ENCODE measurements around the gene TGM3.

Gene TGM3

DNA sequence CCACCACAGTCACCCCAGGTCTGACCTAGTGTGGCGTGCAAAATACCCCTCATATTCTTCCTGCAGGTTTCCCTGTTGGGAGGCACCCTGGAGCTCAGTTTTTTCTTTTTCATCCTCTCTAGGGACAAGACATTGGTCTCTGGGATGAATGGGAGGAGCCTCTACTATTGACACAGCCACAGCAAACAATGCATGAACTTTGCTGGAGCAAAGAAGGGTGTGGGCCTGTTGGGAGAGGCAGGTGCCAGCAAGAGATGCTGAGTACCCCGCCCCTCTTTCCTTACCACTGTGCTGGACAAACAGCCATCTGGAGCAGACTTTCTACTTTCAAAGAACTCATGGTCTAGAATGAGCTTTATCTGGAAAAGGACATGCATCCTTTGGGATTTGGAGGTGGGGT is 10.1 kb downstream of the TGM3 start:
- no peak for DNase-seq

DNA sequence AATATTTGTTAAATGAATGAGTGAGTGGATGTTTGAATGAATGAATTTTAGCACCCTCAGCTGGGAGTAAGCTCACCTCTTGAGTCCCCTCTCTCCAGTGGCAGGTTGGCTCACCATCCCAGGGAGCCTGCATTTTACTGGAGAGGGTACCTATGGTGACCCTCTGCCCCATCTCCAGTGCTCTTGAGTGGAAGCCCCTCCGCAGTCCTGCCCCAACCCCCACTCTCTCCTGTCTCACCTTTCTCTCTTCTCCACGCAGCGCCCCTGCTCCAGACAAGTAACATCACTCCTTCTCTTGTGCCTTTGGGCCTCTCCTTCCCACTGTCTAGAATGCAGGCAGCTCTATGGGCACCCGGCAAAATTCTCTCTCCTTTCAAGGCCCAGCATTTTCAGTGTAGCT is 11.3 kb downstream of the TGM3 start:
- no peak for DNase-seq

DNA sequence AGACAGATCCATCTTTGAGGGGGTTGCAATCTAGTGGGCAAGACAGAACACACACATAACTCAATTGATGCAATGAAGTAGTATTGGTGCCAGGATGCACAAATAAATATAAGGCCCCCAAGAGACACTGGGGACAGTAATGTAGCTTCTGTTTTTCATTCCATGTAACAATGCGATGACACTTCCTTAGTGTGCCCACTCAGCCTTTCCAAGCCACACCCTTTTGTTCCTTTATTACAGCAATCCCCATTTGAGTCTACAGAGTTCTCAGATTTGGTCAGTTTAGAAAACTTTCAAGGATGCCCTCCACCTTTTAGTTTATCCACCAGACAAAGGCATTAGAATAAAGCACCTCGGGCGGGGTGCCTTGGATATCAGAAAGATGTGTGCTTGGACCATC is 15.5 kb downstream of the TGM3 start:
- no peak for DNase-seq

DNA sequence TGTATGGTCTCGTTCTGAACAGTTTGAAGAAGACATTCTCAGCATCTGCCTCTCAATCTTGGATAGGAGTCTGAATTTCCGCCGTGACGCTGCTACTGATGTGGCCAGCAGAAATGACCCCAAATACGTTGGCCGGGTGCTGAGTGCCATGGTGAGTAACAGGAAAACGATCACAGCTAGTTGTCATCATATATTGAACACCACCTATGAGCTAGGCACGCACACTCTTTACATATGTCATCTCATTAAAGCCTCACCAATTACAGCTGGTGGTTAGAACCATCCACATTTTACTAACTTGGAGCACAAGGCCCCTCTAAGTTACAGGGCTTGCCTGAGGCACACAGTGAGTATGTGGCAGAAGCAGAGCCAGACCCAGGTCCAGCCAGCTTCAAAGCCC is 17.1 kb downstream of the TGM3 start:
- no peak for DNase-seq

DNA sequence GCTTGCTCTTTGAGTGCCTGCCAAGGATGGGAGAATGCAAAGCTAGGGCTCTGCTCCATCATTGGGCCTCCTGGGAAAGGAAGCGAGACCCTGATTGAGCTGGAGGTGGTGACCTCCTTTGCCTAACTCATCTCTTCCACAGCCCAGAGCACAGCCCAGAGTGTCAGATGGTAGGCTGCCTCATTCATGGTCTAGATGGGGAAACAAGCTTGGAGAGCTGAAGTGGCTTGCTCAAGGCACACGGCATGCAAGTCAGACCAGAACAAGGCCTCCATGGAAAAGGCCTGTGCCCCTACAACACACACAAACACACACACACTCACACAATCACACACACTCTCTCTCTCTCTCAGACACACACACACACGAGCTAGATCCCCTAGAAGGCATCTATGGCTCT is 17.5 kb downstream of the TGM3 start:
- DNase-seq = no peak

DNA sequence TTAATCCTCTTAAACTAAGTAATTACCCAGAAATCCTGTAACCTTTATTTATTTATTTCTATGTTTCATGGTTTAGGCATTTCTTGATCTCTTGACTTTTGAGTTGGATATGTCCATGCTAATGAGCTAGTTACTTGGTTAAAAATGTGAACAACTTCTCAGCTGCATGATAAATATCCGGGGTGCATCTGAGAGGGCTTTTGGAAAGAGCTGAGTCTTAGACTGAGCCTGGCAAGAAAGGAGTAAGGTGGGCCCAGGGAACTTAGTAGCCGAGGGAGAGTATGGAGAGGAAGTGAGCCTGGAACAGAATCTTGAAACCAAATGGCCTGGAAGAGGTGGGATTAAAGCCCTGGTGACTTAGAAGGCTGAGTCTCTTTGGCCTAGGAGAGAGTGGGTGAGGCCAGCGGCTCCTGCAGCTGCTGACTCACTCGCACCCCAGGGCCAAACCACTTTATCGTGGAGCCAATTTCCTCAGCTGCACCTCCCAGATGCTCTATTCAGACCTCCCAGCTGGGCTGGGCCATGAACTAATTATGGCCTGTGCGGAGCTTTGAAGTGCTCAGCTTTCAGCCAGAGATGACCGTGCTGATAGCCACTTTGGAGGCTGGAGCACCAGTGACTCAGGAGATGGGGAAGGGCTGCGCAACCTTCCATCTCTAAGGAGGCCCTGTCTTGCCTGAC is 19.1 kb downstream of the TGM3 start:
- no peak for DNase-seq

DNA sequence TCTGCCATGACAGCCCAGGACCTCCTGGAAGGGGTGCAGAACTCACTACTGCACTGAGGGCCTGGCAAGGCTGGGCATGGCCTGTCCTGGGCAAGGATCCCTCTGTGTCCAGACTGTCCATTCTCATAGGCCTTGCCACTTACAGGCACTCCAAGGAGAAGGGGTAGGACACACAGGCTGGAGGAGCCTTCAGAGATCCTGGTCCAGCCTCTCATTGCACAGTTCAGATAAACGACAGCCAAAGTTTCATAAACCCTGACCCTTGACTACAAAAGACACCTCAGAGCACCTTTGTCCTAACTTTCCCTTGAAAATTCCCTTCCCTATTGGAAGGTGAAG is 19.6 kb downstream of the TGM3 start:
- no peak for DNase-seq

DNA sequence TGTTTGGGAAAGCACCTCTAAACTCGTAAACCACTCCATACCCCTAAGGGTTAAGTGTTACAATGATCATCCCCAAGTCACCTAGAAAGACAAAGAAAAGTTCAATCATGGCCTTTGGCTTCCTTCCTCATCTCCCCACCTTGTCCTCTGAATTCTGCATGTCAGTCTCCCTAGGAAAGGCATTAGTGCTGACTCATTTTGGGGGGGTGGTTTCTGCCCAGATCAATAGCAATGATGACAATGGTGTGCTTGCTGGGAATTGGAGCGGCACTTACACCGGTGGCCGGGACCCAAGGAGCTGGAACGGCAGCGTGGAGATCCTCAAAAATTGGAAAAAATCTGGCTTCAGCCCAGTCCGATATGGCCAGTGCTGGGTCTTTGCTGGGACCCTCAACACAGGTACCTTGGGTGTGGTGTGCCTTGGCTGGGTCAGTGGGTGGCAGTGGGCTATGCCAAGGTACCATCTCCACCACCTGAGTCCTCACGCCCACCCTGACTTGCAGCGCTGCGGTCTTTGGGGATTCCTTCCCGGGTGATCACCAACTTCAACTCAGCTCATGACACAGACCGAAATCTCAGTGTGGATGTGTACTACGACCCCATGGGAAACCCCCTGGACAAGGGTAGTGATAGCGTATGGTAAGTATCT is 21.2 kb downstream of the TGM3 start:
- DNase-seq = no peak

DNA sequence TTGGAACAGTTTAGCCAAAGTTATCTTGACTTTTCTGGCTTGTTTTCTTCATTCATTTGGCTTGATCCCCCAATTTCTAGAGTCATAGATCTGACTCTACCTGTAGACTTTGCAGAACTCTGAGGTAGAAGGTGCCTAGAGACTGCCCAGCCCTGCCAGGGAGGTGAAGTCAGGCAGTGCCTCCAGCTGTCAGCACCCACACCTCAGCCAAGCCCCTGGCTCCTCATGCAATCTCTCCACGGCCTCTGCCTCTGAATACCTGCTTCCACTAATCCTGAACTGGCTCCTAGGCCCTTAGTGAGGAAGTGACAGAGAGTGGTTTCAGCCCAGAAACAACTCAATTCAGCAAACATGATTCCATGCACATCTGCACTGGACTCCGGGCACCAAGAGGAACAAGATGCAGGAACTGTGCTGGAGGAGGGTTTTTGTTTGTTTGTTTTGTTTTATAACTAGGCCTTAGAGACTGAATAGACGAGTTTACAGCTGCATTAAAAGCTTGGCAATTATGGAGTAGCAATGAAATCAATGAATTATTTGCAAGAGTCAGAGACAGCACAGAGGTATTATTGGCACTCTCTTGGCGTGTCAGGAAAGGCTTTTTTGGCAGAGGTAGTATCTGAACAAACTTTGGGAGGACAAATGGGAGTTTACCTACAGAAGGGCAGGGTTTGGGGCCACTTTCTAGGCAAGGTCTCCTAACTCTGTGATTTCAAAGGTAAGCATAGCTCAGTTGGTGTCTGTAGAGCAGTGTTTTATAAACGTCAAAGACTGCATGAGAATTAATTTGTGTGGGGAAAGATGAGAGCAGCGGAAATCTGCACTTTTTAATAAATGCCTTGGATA is 25.2 kb downstream of the TGM3 start:
- no peak for DNase-seq

DNA sequence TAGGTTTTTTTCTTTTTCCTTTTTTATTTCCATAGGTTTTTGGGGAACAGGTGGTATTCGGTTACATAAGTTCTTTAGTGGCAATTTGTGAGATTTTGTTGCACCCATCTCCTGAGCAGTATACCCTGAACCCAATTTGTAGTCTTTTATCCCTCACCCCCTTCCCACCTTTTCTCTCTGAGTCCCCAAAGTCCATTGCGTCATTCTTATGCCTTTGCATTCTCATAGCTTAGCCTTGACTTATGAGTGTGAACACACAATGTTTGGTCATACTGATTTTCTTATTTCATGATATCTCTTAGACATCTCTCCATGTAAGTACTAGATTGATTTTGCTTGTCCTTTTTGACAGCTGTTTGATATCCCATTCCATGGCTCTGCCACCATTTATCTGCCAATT is 27.2 kb downstream of the TGM3 start:
- DNase-seq = no peak

DNA sequence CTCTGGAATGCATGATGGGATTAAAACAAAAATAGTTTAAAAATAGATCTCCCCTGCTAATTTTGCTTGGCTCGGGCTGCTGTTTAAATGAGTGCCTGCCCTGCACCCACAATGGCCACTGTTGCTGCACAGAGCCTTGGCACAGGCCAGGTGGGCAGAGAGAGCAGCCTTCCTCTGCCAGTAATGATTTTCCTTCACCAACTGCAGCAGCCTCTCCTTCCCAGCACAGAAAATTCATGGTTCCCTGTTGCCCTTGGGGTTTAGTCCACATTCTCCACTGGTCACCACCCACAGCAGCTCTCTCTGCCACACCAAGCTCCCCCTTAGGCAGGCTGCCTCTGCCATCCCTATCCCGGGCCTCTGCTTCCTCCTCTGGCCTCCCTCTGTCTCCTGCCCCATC is 30.2 kb downstream of the TGM3 start:
- DNase-seq = no peak

DNA sequence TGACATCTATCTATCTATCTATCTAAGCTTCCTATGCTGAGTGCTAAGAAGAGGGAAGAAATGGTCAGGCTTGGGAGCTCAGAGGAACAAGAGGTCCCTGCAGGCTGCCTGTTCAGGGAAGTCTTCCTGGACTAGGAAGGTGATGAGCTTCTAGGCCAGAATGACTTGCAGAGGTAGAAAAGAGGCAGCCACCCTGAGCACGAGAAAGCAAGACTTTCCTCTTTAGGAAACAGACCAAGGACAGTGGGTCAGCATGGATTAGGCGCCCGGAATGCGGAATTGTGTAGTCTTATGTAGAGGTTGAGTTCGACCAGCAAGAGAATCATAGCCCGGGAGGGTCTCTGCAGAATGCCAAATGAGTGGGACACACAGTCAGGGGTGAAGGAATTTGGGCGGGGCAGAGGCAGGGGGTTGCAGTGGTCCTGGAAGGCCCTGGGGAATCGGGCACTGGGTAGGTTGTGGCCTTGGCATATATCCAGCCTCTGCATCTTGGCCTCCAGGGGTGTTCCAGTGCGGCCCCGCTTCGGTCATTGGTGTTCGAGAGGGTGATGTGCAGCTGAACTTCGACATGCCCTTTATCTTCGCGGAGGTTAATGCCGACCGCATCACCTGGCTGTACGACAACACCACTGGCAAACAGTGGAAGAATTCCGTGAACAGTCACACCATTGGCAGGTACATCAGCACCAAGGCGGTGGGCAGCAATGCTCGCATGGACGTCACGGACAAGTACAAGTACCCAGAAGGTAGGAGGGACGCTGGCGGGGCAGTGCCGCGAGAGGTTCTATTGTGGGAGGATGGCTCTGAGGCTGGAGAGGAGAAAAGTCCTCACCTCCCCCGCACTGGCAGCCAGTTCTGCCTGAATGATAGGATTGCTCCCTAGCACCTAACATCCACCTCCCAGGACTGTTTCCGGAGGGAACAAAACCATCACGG is 32.1 kb downstream of the TGM3 start:
- DNase-seq = no peak

DNA sequence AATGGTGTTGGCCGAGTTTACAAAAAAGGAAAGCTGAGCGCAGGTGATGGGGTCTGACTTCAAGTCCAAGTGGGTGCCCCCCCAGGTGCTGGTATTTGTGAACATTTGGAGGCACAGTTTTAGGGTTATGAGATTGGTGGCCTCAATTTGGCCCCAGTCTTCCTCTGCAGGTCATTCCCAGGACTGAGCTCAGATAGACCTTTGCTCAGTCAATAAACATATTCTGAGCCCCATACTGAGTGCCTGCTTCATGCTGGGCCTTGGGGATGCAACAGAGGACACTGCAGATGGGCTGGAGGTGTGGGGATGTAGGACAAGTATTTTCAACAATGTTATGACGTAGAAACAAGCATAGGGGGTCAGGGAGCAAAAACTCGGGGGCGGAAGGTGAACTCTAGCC is 33.5 kb downstream of the TGM3 start:
- DNase-seq = no peak

DNA sequence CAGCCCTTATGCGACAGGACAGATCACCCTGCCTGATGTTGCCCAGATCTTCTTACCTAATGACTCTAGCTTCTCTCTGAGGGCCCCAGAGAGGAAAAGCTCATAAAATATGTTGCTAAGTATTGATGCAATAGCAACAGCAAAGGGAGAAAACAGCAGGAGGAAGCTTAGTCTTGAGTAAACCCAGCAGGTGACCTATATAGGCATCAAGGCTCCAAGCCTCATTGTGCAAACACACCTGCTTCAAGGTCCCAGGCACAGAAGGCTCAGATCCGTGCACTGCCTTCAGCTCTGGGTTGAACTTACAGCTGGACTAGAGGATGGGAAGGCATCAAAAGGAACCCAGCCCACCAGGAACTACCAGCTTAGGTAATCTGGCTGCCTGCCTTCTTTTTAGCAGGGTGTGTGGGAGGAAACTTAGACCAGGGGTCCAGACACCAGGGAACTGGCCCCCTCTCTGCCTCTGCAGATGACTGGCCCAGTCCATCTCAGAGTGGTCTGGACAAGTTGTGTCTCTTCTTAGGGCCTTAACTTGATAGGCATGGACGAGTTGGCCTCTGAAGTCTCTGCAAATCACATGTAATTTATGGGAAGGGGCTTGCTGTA is 34.4 kb downstream of the TGM3 start:
- no peak for DNase-seq

DNA sequence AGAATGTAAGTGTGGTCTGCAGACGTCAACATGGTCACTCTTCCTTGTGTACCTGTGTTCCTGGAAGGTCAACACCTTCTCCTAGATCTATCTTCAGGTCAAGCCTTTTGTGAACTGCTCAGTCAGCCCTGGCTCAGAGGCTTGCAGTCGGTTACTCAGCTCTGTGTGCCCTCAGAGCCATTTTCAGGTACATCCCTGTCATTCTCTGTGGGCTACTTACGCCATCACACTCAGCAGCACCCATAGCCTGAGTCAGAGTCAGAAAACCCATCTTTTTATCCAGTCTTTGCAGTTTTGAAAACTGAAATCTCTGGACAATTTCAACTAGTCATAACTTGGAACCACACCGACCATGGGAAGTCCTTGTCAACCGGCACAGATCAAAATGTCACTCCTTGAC is 35.3 kb downstream of the TGM3 start:
- DNase-seq = no peak

DNA sequence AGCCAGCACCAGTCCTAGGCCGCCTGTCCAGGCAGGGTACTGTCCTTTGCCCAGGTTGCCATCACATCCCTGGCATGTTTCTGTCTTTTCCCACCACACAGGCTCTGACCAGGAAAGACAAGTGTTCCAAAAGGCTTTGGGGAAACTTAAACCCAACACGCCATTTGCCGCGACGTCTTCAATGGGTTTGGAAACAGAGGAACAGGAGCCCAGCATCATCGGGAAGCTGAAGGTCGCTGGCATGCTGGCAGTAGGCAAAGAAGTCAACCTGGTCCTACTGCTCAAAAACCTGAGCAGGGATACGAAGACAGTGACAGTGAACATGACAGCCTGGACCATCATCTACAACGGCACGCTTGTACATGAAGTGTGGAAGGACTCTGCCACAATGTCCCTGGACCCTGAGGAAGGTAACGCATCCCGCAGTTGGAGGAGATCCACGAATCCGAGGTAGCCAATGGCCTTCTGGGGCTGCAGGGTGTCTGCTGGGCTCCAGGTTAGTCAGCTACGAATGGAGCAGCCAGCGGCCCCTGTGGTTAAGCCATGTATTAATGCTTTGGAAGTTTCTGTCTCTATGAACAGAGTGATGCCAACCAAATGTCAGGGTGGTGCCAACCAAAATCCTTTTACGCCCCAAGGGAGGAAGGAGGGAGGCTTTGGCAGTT is 36.2 kb downstream of the TGM3 start:
- DNase-seq = no peak

DNA sequence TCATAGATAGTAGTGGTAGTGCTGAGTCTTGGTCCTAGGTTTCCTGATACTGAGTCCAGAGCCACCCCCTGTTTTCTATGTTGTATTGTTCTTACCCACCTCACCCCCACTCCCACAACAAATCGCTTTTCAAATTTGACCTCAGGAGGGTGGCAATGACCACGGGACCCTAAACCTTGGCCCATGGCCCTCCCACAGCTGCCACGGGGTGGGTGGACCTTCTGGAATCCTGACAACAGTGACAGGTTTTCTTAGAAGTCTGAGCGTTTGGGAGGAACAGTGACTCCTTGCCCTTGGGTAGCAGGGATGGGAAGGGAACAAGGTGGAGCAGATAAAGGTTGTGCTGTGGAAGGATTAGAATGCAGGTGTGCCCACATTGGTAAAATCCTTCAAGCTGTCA is 36.9 kb downstream of the TGM3 start:
- no peak for DNase-seq

DNA sequence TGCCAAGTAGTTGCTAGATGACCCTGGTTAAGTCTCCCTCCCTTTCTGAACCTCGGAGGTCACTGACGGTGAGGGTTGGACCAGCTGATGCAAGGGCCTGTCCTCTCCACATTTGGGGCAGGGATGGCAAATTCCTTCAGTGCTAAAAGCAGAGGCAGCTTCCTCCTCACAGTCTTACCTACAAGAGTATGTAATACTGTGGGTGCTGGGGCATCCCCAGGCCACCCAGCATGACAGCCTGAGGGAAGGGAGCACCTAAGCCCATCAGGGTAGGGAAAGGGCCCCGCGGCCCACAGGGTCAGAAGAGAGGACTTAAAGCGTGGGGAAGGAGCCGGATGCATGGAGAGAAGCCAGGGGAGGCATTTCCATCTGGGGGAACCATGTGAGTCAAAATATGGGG is 38.0 kb downstream of the TGM3 start:
- no peak for DNase-seq

DNA sequence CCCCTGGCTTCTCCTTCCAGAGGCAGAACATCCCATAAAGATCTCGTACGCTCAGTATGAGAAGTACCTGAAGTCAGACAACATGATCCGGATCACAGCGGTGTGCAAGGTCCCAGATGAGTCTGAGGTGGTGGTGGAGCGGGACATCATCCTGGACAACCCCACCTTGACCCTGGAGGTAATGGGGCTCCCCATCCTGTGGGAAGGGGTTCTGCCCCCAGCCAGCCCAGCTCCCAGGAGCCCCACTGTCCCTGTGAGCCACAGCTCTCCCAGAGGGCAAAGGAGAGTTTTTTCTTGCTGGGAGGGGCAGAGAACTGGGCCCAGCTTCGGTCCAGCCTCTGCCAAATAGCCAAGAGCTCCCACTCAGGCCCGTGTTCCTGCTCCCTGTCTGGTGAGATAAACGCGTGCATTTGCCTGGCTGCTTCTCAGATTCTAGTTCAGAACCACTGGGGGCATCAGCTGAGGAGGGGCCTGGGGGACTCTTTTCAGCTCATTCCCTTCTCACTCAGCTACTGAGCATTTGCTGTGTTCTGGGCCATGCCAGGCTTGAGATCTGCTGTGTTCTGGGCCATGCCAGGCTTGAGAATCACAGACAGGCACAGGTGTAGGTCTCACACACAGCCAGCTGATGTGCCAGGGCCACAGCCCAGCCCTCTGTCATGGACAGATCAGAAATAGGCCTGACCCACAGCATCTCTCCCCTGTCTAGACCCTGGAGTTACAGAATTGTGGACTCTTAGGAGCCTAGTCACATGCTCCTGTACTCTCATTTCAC is 39.5 kb downstream of the TGM3 start:
- DNase-seq = no peak

DNA sequence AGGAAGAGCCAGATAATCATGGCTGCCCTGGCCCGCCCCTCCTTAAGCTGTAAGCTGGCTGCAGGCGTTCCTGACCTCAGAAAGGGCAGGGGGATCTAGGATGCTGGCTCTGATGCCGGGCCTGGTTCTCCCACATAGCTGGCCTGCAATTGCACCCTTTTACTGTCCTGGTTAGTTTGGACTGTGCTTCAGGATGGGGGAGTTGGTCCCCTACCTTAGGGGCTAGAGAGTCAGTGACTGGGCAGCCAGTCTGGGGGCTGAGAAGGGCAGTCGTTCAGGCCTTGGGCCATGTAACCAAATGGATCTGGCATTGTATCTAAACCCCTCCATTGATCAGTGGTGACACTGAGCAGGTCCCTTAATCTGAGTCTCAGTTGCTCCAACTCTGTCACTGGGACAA is 40.7 kb downstream of the TGM3 start:
- no peak for DNase-seq

DNA sequence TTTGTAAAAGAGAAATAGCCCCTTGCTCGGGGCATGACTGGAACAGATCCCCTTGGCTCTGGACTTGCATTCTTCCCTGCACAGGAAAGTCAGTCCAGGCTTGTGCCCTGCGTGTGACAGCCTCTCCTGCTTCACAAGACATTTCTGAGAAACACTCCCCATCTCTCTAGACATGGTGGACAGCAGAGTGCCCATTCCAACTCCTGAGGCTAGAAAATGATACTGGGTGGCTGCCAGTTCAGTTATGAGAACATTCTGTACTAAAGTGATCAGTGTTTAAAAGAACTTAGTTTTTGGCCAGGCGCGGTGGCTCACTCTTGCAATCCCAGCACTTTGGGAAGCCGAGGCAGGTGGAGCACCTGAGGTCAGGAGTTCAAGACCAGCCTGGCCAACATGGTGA is 41.3 kb downstream of the TGM3 start:
- DNase-seq = no peak

All from right kidney (tissue), 1 donor.